ENCODE data around the gene PITPNM3.

PITPNM3 gene

DNA sequence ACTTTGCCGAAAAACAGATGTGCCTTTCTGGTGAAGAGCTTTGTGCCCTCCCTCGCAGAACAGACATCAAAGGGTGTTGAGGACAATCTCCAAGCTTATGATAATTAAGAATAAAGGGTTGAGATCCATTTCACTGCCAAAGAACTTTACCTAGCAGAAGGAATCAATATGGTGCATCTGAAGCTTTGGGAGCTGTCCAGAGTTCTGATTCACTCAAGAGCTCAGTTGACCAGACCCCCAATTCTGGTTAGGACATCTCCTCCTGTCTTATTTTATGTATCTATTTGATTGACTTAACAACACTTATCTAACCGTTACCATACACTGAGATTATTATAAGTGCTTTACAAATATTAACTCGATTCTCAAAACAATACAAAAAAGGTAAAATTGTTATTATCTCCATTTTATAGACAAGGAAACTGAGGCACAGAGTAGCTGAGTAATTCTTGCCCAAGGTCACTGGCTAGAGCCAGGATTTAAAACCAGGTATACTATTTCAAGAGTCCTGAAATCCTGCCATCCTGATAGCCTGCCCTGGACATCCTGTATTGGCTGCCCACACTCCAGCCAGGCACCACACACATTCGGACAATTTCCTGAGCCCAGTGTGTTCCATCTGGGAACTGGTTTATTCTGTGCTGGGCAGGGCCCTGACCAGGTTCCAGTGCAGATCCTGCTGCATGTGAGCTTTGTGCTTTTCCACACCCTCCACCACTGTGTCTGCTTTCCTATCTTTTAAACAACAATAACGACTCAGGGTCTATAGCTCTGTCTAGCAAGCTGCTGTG lies 29.8 kb downstream of the PITPNM3 start:
- no peak for DNase-seq (ENCODE audit: low read depth)

DNA sequence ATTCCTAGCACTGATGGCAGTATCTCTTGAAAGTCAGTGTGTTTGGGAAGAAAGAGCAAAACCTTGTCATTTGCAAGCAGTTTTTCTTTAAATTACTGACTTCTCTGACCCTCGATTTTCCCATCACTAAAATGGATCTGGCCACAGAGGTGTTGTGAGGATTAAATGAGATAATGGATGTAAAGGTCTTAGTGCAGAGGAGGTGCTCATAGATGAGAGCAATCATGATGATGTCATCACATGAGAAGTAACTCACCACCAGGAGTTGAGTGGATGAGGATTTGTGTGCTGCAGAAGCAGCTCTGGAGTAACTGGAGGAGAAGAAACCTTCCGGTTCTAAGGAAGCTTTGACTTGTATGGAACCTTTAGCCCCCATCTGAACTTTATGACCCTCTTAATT lies 30.6 kb downstream of the PITPNM3 start:
- DNase-seq (ENCODE audit: low read depth): no peak

DNA sequence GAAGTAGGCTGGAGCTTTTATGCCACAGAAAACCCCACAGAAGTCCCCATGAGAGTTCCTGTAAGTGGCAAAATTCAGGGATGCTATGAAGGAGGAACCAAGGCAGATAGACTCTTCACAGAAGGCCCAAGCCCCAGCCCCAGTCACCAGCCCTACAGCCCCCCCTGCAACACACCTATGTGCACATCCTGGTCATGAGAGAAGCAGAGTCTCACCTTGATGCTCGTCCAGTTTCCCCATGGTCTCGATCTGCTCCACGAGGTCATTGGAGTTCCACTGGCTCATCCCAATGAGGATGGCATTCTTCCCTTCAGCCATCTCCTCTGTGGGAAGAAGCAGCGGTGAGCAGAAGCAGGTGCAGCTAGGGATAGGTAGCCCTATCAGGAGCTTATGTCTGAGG lies 31.2 kb downstream of the PITPNM3 start:
- no peak for DNase-seq (ENCODE audit: low read depth)

DNA sequence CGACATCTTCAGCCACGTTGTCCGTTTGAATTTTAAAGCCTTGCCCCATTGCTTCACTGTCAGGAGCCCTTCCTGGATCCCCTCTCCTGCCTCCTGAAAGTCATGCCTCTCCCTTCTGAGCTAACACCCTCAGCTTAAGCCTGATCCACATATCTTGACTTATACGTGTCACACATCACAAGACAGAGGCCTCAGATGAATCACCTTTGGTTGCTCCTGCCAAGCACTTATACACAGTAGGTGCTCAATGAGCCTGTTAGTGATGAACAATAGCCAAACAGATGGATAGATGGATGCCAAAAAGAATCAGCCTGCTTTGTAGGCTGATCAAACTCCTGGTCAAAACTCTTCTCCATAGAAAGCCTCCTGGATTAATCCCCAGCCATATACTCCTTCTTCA lies 31.8 kb downstream of the PITPNM3 start:
- DNase-seq (ENCODE audit: low read depth): no peak

DNA sequence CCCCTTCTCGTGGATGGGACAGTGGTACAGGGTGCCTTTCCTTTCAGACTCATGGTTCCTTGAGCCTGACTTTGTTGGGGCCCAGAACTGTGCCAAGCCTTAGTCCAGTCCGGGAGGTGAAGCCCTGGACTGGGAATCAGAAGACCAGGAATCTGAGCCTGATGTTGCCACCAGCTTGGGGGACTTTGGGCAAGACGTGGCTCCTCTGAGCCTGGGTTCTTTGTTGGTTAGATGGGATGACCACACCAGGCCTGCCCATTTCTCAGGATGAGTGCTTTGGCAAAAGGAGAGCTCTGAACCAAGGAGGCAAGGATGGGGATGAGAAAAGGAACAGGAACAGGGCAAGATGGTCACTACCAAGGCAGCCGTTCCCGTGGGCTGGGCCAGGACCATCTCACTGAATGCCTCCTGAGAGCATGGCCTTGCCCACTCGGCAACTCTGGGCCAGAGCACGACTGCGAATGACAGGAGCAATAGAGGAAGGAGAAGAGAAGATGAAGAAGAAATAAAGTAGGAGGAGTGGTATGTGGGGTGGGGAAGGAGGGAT lies 32.5 kb downstream of the PITPNM3 start:
- no peak for DNase-seq (ENCODE audit: low read depth)

DNA sequence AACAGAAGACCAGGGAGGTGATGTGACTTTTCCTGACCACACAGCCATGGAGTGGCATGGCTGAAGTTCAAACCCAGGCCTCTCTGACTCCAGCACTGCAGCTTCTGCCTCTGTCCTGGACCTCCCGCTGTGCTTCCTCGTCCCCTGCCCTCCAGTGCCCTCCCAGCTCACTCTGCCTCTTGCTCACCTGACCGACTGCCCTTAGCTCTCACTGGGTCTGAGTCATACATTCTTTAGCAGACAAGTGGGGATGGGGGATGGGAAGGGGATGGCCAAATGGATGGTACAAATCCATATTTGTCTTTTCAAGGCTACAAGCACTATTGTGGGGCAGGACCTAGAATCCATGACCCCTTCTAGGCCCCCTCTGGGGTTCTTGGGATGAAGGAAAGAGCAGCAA lies 33.0 kb downstream of the PITPNM3 start:
- no peak for DNase-seq (ENCODE audit: low read depth)

DNA sequence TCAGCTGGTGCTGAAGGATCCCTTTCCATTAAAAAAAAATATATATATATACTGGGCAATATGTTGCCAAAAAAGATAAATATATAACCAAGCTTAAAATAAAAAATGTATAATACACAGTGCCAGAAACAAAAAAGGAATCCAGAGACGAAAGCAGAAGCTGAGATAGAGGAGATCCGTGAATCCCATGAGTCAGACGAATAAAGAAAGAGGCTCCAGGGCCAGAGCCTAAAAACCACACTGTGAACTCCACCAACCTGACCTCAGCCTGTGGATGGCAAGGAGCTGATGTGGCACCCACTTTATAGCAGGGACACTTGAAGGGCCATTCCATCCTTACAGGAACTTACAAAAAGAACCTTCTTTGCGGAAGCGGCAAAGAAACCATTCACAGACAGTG lies 34.8 kb downstream of the PITPNM3 start:
- DNase-seq (ENCODE audit: low read depth): no peak

DNA sequence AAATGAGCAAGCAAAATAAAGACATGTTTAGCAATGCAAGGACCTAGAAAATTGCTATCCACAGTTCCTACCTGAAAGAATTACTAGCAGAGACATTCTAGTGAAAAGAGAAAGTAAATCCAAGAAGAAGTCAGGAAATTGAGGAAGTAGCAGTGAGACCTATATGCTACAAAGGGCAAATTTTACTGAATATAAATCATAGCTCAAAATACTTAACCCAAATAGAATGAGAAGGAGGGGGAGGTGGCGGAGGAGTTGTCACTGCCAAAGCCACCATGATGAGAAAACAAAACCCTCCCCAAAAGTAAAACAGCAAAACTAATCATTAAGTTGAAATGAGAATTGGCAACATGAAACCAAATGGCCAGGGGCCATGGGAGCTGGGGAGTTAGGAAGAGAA lies 39.3 kb downstream of the PITPNM3 start:
- no peak for DNase-seq (ENCODE audit: low read depth)

DNA sequence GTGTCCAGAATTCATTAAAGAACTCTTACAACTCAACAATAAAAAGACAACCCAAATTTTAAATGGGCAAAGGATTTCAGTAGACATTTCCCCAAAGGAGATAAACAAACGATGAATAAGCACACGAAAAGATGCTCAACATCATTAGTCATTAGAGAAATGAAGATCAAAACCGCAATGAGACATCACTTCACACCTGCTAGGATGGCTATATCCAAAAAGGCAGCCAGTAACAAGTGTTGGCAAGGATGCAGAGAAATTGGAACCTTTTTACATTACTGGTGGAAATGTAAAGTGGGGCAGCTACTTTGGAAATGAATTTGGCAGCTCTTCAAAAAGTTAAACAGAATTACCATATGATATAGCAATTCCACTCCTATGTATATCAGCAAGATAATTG lies 42.0 kb downstream of the PITPNM3 start:
- DNase-seq (ENCODE audit: low read depth): no peak

DNA sequence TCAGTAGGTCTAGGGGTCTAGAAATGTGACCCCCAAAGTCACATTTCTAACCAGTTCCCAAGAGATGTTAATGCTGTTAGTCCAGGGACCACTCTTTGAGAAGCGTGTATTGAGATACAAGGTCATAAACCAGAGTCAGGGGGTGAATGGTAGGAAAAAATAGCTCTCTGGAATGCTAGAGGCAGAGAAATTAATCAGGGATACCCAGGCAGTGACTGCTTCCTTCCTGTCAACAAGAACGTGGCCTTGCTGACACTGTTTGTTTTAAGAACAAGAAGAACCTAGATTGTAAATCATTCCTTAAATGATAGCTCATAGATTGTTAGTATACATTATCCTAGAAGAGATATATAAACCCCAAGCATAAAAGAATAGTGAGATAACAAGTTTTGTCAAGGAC lies 43.8 kb downstream of the PITPNM3 start:
- no peak for DNase-seq (ENCODE audit: low read depth)

DNA sequence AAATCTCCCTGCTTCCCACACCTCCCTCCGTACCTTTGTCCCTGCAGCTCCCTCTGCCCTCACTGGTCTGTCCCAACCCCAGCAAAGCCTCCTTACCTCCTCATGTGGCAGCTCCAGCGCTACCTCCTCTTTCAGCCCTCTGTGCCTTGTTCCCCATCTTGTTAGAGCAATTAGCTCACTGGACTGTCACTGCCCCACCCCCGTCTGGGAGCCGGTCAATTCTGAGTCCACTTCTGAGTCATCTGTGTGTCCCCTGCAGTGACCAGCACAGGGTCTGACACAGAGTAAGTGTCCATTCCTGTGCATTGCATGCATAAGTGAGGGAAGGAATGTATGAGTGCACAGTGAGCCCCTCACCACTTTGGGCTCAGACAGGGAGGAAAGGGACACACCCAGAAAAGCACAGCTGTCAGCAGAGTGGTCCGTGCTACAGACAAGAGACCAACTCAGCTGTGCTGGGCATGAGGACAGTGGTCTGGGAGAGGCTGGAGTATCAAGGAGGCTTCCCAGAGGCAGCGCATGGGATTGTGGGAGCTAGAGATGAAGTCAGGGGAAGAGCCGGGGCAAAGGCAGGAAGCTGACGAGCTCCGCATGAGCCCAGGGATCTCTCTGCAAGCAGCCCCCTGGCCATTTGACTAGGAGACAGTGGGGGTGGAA lies 45.9 kb downstream of the PITPNM3 start:
- DNase-seq (ENCODE audit: low read depth): no peak

DNA sequence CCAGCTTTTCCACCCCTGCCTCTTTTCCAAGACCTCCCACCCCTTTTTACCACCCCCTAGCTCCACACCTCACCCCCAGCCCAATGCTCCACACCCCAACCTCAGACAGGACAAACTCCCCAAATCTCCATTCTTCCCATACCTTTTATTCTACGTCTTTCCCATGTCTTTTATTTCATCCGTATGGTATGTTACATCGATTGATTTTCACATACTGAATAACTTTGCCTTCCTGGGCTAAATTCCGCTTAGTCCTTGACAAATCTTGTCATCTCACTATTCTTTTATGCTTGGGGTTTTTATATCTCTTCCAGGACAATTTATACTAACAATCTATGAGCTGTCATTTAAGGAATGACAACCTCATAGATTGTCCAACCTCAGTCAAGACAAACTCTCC lies 46.4 kb downstream of the PITPNM3 start:
- DNase-seq (ENCODE audit: low read depth): no peak

DNA sequence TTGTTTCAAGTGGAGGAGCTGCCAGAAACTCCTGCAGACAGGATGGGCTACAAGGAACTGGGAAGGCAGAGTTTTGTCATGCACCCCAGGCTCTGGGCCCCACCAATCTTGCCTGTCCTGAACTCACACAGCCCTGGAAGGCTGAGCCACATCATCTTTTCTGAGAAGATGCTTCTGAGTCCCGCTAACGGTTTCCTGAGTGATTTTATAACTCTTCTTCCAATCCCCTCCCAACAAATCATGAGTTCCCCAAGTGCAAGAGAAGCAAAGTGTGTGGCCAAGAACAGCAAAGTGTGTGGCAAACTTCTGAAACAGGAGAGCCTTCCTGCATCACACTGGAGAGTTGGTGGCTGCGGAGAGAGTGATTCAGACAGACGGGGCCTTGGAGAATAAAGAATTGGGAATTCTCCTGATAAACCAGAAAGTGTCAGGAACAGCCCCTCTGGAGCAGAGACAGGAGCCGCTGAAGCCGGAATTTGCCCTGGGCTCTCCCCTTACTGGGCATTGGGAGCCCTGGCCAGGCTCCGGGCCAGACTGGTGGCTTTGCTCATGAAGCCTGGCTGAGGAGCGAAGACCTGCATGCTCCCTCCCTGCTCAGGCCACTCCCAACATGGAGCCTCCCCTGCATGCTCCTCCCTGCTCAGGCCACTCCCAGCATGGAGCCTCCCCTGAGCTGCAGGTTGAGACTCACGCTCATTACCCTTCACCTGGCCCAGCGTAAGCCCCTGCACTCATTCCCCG lies 47.2 kb downstream of the PITPNM3 start:
- DNase-seq (ENCODE audit: low read depth): no peak

DNA sequence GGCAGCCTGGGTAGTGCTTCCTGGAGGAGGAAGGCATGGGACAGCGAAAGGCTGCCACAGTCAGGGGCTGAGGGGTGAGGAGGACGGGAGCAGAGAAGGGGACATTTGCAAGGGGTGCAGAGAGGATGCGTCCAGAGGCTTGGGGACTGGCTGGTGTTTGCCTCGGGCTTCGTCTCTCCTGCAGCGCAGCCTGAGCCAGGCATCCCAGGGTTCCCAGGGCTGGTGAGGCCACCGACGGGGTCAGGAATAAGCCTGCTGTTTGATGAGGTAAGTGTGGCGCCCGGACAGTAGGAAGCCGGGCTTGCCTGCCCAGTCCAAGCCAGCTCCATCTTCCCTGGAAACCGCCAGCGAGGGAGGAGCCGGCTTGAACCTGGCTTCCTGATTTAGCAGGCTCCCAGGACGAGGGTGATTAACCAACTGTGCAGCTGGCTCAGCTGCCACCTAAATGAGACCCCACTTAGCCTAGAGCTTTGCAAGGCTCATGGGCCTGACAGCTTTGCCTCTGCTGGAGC lies 47.8 kb downstream of the PITPNM3 start:
- DNase-seq (ENCODE audit: low read depth): no peak

DNA sequence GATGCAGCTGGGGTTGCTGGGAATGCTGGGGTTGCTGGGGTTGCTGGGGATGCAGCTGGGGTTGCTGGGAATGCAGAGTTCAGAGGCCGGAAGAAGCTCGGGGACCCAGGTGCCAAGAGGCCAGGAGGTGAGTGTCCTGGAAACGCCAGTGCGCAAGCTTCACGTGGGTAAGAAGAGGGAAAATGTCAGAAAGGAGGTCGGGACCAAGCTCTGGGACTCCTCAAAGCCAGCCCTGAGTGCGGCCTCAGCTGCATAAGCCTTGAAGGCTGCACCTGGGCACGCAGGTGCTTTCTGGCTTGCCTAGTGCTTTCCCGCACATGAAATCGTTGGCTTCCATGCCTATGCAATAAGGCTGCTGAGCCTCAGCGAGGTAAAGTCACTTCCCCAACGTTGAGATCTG lies 48.3 kb downstream of the PITPNM3 start:
- no peak for DNase-seq (ENCODE audit: low read depth)

DNA sequence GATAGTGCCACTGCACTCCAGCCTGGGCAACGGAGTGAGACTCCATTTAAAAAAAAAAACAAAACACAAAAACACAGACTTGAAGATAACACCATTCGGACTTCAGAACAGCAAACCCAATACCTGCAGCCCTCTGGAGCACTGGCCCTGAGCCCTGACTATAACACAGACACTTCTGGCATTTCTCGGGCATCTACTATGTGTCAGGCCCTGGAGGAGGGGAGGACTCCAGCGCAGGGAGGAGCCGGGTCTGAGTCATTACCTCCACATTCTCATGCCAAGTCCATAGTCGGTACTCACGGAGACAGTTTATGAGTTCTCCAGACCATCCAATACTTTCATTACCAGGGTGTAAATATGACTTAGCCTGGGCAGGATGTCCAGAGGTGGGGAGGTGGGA lies 48.8 kb downstream of the PITPNM3 start:
- no peak for DNase-seq (ENCODE audit: low read depth)

DNA sequence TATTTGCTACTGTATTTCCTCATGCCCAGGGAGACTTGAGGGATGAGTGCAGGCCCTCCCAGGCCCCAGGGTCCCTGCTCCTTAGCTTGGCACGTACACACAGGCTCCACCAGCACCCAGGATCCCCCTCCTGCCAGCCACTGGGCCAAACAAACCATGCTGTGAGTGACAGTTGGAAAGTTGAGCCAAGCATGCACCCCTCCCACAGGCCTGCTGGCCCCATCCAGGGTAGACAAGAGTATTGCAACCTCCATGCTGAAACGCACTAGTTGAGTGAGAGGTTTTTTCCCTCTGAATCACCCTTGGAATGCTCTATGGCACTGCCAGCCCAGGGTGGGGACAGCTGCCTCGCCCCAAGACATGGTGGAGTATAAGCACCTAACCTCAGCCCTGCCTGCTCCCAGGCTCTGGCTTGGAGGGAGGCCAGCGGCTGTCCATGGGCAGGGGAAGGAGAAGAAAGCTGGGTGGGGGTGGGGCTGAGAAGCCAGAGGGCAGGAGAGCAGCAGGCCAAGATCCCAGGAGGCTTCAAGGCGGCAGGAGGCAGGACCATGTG lies 49.6 kb downstream of the PITPNM3 start:
- DNase-seq (ENCODE audit: low read depth): no peak

DNA sequence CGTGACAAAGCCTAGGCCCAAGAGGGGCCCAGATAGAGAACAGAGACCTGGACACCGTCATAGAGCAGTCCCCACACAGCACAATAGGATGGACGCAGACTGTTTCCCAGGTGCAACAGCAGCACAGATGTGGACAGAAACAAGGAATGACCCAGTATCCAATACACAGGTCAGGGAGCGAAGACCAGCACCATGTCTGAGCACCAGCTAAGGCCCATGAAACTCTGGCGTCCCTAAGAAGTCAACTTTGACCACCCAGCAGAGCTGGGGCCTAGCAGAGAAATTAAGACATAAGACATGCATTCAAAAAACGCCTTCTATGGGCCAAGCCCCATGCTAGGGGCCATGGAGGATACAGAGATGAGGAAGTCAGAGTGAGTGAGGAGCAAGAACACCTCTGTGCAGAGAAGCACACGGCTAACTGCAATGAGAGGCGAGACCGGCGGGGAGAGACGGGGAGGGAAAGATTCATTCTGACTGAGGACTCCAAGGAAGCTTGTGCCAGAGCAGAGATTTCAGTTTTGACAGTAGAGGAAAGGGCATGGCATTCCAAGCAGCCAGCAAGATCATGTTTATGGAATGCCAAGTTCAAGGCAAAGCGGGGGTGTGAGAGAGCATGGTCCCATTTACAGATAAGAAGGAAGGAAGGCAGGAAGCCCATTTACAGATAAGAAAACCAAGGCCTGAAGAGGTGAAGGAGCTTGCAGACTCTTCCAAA lies 50.8 kb downstream of the PITPNM3 start:
- DNase-seq (ENCODE audit: low read depth): no peak

DNA sequence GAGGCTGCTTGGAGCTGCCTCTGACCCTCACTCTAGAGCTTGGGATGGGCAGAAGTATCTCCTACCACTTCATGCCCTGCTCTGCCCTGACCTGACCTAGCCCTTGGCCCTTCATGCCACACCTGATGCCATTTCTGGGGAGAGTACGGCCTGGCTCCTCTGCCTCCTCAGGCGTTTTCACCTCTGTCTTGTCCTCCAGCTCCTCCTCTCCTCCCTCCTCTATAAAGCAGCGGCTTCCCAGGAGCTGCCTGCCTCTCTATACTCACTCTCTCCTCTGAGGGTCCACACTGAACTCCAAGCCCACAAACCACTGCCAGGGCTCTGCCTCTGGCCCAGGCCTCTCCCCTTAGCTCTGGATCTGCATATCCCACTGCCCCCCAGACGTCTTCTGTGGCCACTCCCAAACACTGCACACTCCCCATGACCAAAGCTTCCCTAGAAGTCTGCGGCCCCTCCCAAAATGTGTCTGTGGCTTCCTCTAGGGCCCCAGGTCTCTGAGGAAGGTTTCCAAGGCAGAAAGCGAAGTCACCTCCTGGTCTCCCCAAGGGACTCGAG lies 52.6 kb downstream of the PITPNM3 start:
- DNase-seq (ENCODE audit: low read depth): no peak

DNA sequence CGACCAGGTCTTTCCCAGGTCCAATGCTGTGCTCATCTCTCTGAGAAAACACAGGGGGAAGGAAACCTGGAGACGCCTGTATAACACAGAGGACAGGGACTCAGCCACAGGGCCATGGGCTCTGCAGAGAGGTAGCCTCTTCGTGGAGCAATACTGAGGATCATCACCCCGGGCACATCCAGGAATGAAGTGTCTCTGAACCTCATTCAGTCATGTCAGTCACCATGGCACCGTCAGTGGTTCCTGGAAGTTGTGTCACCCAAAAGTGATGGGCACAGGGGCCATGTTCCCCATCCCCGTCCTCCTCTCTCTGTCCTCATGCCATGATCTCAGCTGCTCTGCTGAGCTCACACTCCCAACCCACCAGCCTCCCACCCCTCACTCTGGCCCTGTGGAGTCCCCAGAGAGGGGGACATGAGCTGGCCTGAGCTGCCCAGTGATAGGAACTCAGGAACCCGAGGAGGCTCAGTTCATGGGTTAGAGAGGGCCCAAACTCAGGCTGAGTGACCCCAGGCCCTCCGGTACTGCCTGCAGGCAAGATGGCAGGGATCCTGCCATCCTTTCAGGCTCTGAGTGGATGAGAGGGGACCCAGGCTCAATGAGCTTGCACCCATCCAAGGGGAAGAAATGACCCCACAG lies 53.4 kb downstream of the PITPNM3 start:
- DNase-seq (ENCODE audit: low read depth): no peak

DNA sequence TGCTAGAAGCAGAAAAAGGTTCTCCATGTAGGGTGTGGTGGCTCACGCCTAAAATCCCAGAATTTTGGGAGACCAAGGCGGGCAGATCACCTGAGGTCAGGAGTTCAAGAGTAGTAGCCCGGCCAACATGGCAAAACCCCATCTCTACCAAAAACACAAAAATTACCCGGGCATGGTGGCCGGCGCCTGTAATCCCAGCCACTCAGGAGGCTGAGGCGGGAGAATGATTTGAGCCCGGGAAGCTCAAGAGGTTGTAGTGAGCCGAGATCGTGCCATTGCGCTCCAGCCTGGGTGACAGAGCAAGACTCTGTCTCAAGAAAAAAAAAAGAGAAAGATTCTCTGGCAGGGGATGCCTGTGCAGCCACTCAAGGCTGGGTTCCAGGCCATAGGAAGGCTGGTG lies 54.2 kb downstream of the PITPNM3 start:
- no peak for DNase-seq (ENCODE audit: low read depth)
